Gastrocnemius medialis (tissue), 4 donors: ENCODE measurements around the gene FAM217B.

ENCODE experiments used
- POLR2A ChIP-seq, 2 donors: fragments of 450-650 bp; IDR thresholded peaks; one replicate each; pipeline ENCODE4 v1.6.1; 2017; ENCODE audit warnings: antibody characterized with exemption in 2 of 2, mild to moderate bottlenecking in 2 of 2, moderate library complexity in 2 of 2
- TF ChIP-seq, protein P1 (sequence below), 5 experiments: fragments of 450-650 bp in 3 of 5; fragments of 200-600 bp in 2 of 5; sonication (generic) in 2 of 5; IDR thresholded peaks in 4 of 5; conservative IDR thresholded peaks in 1 of 5; 1 replicate in 4 of 5; 2 replicates in 1 of 5; pipeline ENCODE4 v1.5.1; 2016 to 2019; ENCODE audit warnings: antibody characterized with exemption in 5 of 5, mild to moderate bottlenecking in 3 of 5, moderate library complexity in 3 of 5

DNA sequence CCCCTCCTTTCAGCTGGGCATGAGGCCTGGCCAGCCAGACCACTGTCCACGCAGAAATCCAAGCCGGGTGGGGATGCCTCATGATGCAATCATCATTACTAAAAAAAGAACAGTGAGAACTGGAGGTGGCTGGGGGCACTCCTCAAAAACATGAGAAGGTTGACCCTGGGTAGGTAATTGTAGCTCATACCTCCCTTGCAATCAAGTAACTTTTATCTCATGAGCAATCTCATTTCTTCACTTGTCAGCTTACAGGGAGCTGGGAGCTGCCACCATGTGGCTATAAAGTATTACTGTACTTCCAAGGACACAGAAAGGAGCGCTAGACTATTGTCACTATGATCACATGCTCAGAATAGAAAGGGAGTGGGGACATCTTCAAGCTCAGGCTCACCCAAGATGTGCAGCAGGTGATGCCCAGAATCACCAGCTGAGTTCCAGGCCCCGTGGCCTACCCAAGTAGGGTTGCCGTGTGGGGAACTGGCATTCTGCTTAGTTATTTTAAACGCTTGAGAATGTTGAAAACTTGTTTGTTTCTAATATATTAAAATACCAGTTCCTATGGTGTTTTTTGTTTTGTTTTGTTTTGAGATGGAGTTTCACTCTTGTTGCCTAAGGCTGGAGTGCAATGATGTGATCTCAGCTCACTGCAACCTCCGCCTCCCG is 15.1 kb downstream of the FAM217B start:
- TF ChIP-seq, protein P1, sequence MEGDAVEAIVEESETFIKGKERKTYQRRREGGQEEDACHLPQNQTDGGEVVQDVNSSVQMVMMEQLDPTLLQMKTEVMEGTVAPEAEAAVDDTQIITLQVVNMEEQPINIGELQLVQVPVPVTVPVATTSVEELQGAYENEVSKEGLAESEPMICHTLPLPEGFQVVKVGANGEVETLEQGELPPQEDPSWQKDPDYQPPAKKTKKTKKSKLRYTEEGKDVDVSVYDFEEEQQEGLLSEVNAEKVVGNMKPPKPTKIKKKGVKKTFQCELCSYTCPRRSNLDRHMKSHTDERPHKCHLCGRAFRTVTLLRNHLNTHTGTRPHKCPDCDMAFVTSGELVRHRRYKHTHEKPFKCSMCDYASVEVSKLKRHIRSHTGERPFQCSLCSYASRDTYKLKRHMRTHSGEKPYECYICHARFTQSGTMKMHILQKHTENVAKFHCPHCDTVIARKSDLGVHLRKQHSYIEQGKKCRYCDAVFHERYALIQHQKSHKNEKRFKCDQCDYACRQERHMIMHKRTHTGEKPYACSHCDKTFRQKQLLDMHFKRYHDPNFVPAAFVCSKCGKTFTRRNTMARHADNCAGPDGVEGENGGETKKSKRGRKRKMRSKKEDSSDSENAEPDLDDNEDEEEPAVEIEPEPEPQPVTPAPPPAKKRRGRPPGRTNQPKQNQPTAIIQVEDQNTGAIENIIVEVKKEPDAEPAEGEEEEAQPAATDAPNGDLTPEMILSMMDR (IDR thresholded peaks at IDR 0.05 in 4 of 5, conservative IDR thresholded peaks at IDR 0.05 in 1 of 5), result peak; percentile 43 to 58 (median 52)
- TF ChIP-seq POLR2A (IDR thresholded peaks at IDR 0.05), result no peak
